B cell (primary cell): ENCODE results near the gene IL1RL2. TPM values are rescaled to one million over a fixed set of nuclear protein-coding genes. Genes with fewer than 3 reads are reported as not detected.

Source experiments
- ATAC-seq: fragments of 200-7000 bp; cut with Tn5 transposase; one replicate; pipeline ENCODE4 v1.10.0; 2021; ENCODE audit warnings: low read depth, mild to moderate bottlenecking, moderate number of reproducible peaks, moderate library complexity
- CTCF ChIA-PET: fragments of 350-600 bp; sonication (Branson Sonifier 250); formaldehyde crosslinking; loops from one replicate; lab custom pipeline; 2021; ENCODE audit warnings: antibody characterized with exemption, inconsistent platforms; lab: Charles Lee
- POLR2A ChIA-PET: fragments of 350-600 bp; sonication (Branson Sonifier 250); formaldehyde crosslinking; loops from one replicate; lab custom pipeline; 2021; ENCODE audit warnings: antibody characterized with exemption; lab: Charles Lee
- DNase-seq: peaks from one replicate; pipeline ENCODE4 v3.0.0; 2013
- H2AFZ ChIP-seq: 2 replicates; pipeline ENCODE4 v1.6.1; 2012; ENCODE audit warnings: mild to moderate bottlenecking, low read depth, low read length; ENCODE audit not compliant: insufficient read depth, poor library complexity, severe bottlenecking
- H3K27ac ChIP-seq, 2 donors: 1 replicate in 1 of 2; 2 replicates in 1 of 2; pipeline ENCODE4 v1.5.1; 2012 to 2013; ENCODE audit warnings: low read length in 2 of 2, mild to moderate bottlenecking in 2 of 2, moderate library complexity in 1 of 2
- H3K27me3 ChIP-seq, 4 experiments: fragments of 200-600 bp in 1 of 4; sonication (generic) in 1 of 4; replicated peaks in 1 of 4; 1 replicate in 2 of 4; 2 replicates in 2 of 4; pipeline versions ENCODE4 v1.6.1 to v1.7.0; 2013 to 2016; ENCODE audit warnings: low read length in 3 of 4, mild to moderate bottlenecking in 2 of 4, mixed read lengths in 1 of 4, moderate library complexity in 1 of 4; ENCODE audit not compliant: insufficient read depth in 4 of 4, control insufficient read depth in 3 of 4; ENCODE audit errors: control extremely low read depth in 1 of 4
- H3K36me3 ChIP-seq, 2 experiments: replicated peaks in 1 of 2; 1 replicate in 1 of 2; 2 replicates in 1 of 2; pipeline versions ENCODE4 v1.6.1 to v1.7.1; 2013; ENCODE audit warnings: low read length in 1 of 2; ENCODE audit not compliant: insufficient read depth in 2 of 2, control insufficient read depth in 1 of 2; ENCODE audit errors: control extremely low read depth in 1 of 2, extremely low read depth in 1 of 2
- H3K4me1 ChIP-seq, 2 donors: fragments of 200-600 bp in 1 of 2; sonication (generic) in 1 of 2; 1 replicate in 1 of 2; 2 replicates in 1 of 2; pipeline versions ENCODE4 v1.5.1 to v1.6.1; 2013 to 2017; ENCODE audit warnings: low read length in 2 of 2; ENCODE audit not compliant: control insufficient read depth in 2 of 2, insufficient read depth in 2 of 2
- H3K4me2 ChIP-seq: replicated peaks from 2 replicates; pipeline ENCODE3; 2012; ENCODE audit warnings: mild to moderate bottlenecking, low read depth, low read length; ENCODE audit not compliant: poor library complexity, severe bottlenecking
- H3K4me3 ChIP-seq, 5 experiments: fragments of 200-600 bp in 1 of 5; sonication (generic) in 1 of 5; 1 replicate in 3 of 5; 2 replicates in 2 of 5; pipeline versions ENCODE4 v1.5.1 to v1.7.0; 2011 to 2016; ENCODE audit warnings: low read length in 4 of 5, mild to moderate bottlenecking in 4 of 5, low read depth in 2 of 5, control low read depth in 1 of 5, moderate library complexity in 1 of 5; ENCODE audit not compliant: insufficient read depth in 1 of 5; ENCODE audit errors: control extremely low read depth in 1 of 5, extremely low read depth in 1 of 5
- H3K79me2 ChIP-seq: fragments of 200-600 bp; sonication (generic); one replicate; pipeline ENCODE4 v1.6.0; 2016; ENCODE audit warnings: low read length; ENCODE audit not compliant: control insufficient read depth, insufficient read depth
- H3K9ac ChIP-seq: fragments of 200-600 bp; sonication (generic); 2 replicates; pipeline ENCODE4 v1.6.1; 2017; ENCODE audit warnings: mild to moderate bottlenecking, low read length, moderate library complexity
- H3K9me3 ChIP-seq, 3 donors: one replicate each; pipeline versions ENCODE4 v1.6.1 to v1.7.1; 2013; ENCODE audit warnings: low read length in 2 of 3; ENCODE audit not compliant: control insufficient read depth in 2 of 3, insufficient read depth in 1 of 3; ENCODE audit errors: control extremely low read depth in 1 of 3
- H4K20me1 ChIP-seq: 2 replicates; pipeline ENCODE4 v1.6.0; 2012; ENCODE audit warnings: mild to moderate bottlenecking, low read length; ENCODE audit not compliant: insufficient read depth, control insufficient read depth, poor library complexity, severe bottlenecking
- H3K27ac Mint-ChIP-seq: one replicate; pipeline ENCODE4 v1.8.0; 2021; ENCODE audit warnings: mixed read lengths
- H3K27me3 Mint-ChIP-seq: one replicate; pipeline ENCODE4 v1.8.0; 2021; ENCODE audit warnings: mixed read lengths
- H3K4me1 Mint-ChIP-seq: one replicate; pipeline ENCODE4 v1.8.0; 2021; ENCODE audit warnings: mixed read lengths
- H3K4me3 Mint-ChIP-seq: one replicate; pipeline ENCODE4 v1.8.0; 2021; ENCODE audit warnings: mixed read lengths
- H3K9me3 Mint-ChIP-seq: one replicate; pipeline ENCODE4 v1.8.0; 2022; ENCODE audit warnings: mixed read lengths; ENCODE audit not compliant: insufficient read depth
- EZH2 ChIP-seq: IDR thresholded peaks from 2 replicates; pipeline ENCODE4 v1.6.1; 2012; ENCODE audit warnings: borderline replicate concordance, low read depth, mild to moderate bottlenecking, moderate library complexity, low read length; ENCODE audit not compliant: insufficient read depth, poor library complexity, severe bottlenecking
- WGBS: methylation state at CpG from one replicate; pipeline ENCODE4 v1.1.5; 2013; ENCODE audit warnings: missing lambda C conversion rate; ENCODE audit not compliant: insufficient coverage; 5-methylcytosine and 5-hydroxymethylcytosine counted together
- intact Hi-C: fragments of 100-400 bp; cut with micrococcal nuclease; formaldehyde crosslinking; loops from one replicate; pipeline ENCODE4 v1.10.0; 2022
- polyA plus RNA-seq: library from polyadenylated mRNA; depleted of rRNA; stranded (reverse); fragments of >200 nt; gene quantifications from 2 replicates; pipeline ENCODE4 v1.2.3, GENCODE V29; 2012
- total RNA-seq, 2 donors: library from RNA; stranded (reverse); fragments of 120-200 nt in 1 of 2; gene quantifications; 1 replicate in 1 of 2; 2 replicates in 1 of 2; pipeline versions ENCODE4 v1.2.3 to v1.2.4, GENCODE V29; 2013 to 2022
- TF ChIP-seq, protein P1 (sequence below): fragments of 200-600 bp; IDR thresholded peaks from one replicate; pipeline ENCODE4 v1.8.0; 2022; ENCODE audit warnings: antibody characterized with exemption, mild to moderate bottlenecking

IL1RL2 gene
- total and polyA plus RNA-seq, 2 donors (not counting 1 experiment from before 2014, with no cell fraction given) = not detected

DNA sequence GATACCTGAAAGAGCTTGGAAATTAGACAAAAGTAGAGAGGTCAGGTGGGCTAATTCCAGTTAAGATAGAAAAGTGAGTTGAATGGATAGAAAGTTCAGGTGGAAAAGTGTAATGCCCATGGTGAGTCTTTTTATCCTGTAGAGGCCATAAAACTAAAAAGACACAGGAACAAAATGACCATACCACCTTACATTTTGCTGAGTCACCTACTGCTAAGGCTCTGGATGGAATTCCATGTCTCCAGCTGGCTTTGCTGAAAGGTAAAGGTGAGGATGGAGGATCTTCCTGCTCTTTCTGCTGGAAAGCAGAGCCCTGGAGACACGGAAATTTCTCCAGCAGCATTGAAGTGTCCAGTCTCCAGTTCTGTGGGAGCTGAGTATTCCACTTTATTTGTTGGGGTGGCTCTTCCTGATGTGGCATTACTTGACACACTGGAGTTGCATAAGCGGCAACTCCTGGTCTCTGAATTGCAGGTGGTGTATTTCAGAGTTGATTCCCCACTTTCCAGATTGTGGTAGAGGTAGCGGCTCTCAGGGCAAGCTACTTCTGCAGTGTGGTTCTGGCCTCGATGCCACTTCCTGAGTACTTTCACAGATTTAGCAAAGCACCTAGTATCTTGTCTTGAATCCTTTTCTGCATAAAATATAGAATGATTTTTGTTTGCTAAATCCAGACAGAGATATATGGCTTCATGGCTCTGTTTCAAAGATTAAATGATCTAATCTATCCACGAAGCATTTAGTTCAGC lies 10.7 kb downstream of the IL1RL2 start:
- ChIA-PET POLR2A (no interaction called here), CTCF (no interaction called here)
- H3K36me3 ChIP-seq = no peaks in the 10 kb centered on the region
- ATAC-seq (no peak), DNase-seq (no peak)
- no peak overlapping the region for H2AFZ ChIP-seq
- no peak overlapping the region for H3K4me3 ChIP-seq
- no peak overlapping the region for H3K4me2 ChIP-seq
- TF ChIP-seq, protein P1, sequence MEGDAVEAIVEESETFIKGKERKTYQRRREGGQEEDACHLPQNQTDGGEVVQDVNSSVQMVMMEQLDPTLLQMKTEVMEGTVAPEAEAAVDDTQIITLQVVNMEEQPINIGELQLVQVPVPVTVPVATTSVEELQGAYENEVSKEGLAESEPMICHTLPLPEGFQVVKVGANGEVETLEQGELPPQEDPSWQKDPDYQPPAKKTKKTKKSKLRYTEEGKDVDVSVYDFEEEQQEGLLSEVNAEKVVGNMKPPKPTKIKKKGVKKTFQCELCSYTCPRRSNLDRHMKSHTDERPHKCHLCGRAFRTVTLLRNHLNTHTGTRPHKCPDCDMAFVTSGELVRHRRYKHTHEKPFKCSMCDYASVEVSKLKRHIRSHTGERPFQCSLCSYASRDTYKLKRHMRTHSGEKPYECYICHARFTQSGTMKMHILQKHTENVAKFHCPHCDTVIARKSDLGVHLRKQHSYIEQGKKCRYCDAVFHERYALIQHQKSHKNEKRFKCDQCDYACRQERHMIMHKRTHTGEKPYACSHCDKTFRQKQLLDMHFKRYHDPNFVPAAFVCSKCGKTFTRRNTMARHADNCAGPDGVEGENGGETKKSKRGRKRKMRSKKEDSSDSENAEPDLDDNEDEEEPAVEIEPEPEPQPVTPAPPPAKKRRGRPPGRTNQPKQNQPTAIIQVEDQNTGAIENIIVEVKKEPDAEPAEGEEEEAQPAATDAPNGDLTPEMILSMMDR = no peak
- intact Hi-C loops = no loop called here
- H3K79me2 ChIP-seq = no peaks in the 10 kb centered on the region
- Mint-ChIP-seq H3K4me1 (no peaks in the 10 kb centered on the region), H3K27ac (no peak overlapping the region), H3K4me3 (no peak overlapping the region), H3K27me3 (peaks cover 28% of the 10 kb centered on the region), H3K9me3 (no peaks in the 10 kb centered on the region)
- no peaks in the 10 kb centered on the region for H3K4me1 ChIP-seq
- H3K9me3 ChIP-seq = no peaks in the 10 kb centered on the region
- H4K20me1 ChIP-seq = no peaks in the 10 kb centered on the region
- H3K27me3 ChIP-seq = peaks cover 0 to under 1% (median 0%) of the 10 kb centered on the region in 4 experiments
- H3K27ac ChIP-seq = no peak overlapping the region
- H3K9ac ChIP-seq = no peak overlapping the region
- WGBS = 71% methylated on average over 2 of the region's 5 CpGs

DNA sequence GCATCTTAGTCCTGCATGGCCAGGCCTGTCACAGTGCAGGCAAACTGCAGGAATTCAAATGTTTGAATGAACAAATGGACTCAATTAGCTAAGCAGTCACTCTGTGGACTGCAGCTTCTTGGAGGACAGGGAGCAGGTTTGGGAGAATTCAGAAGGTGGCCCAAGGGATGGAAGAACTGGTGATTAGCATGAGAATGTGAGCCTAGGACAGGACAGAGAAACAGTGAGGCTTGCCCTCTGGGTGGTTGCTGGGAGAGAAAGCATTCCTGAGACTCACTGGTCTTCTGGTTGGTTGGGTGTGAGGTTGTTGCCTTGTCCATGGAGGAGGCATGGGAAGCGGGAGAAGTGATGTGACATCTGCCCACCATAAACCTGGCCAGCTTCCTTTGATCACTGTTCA lies 13.7 kb downstream of the IL1RL2 start:
- no peaks in the 10 kb centered on the region for H3K4me1 ChIP-seq
- H3K27me3 ChIP-seq = no peaks in the 10 kb centered on the region
- H3K4me2 ChIP-seq = no peak overlapping the region
- no peaks in the 10 kb centered on the region for H3K9me3 ChIP-seq
- intact Hi-C loops = no loop called here
- no CpG with 5 or more reads among the region's 1 CpG for WGBS
- POLR2A ChIA-PET = no interaction called here
- H4K20me1 ChIP-seq = no peaks in the 10 kb centered on the region
- H3K36me3 ChIP-seq = no peaks in the 10 kb centered on the region
- TF ChIP-seq, protein P1 = no peak
- no peak for TF ChIP-seq EZH2
- DNase-seq (no peak), ATAC-seq (no peak)
- no peaks in the 10 kb centered on the region for H3K79me2 ChIP-seq
- H3K27me3 Mint-ChIP-seq = peaks cover 24% of the 10 kb centered on the region
- H2AFZ ChIP-seq = no peak overlapping the region
- no peak overlapping the region for H3K9ac ChIP-seq
- CTCF ChIA-PET = no interaction called here
- no peaks in the 10 kb centered on the region for H3K4me1 Mint-ChIP-seq
- H3K4me3 ChIP-seq = no peak overlapping the region
- no peak overlapping the region for H3K4me3 Mint-ChIP-seq
- H3K27ac Mint-ChIP-seq = no peak overlapping the region
- no peak overlapping the region for H3K27ac ChIP-seq
- peaks cover 8% of the 10 kb centered on the region for H3K9me3 Mint-ChIP-seq
